Caco-2 (cell line): Measurements from ENCODE around the gene KMT5C. TPM values are rescaled to one million over a fixed set of nuclear protein-coding genes. Genes with fewer than 3 reads are reported as not detected.

Experiments
- BruUV-seq: library from RNA; stranded (reverse); fragments of 400-500 nt; replicated peaks from 2 replicates; lab custom pipeline; 2021; lab: Mats Ljungman, UMichigan
- CTCF ChIA-PET: fragments of 300-600 bp; sonication (Branson Sonifier 250); formaldehyde crosslinking; loops from one replicate; lab custom pipeline; 2022; ENCODE audit warnings: antibody characterized with exemption; lab: Charles Lee
- POLR2A ChIA-PET: fragments of 300-600 bp; sonication (Branson Sonifier 250); formaldehyde crosslinking; loops from one replicate; lab custom pipeline; 2022; ENCODE audit warnings: antibody characterized with exemption; lab: Charles Lee
- DNase-seq, 2 experiments: peaks; one replicate each; pipeline versions ENCODE4 v3.0.0 to v3.0.0-alpha.2; 2020 to 2022
- H3K27me3 ChIP-seq: replicated peaks from 2 replicates; pipeline ENCODE4 v1.6.0; 2011; ENCODE audit warnings: low read length; ENCODE audit not compliant: control insufficient read depth, insufficient read depth
- H3K36me3 ChIP-seq: 2 replicates; pipeline ENCODE4 v1.5.1; 2011; ENCODE audit warnings: low read length; ENCODE audit not compliant: control insufficient read depth, insufficient read depth
- H3K4me1 ChIP-seq: fragments of 250-450 bp; sonication (Bioruptor Pico); 2 replicates; pipeline ENCODE4 v1.5.1; 2020; ENCODE audit warnings: mild to moderate bottlenecking
- H3K4me3 ChIP-seq: 2 replicates; pipeline ENCODE4 v1.5.1; 2011; ENCODE audit warnings: low read depth, mild to moderate bottlenecking, control low read depth, low read length
- H3K9me3 ChIP-seq: fragments of 250-450 bp; sonication (Bioruptor Pico); 2 replicates; pipeline ENCODE4 v1.5.1; 2020; ENCODE audit warnings: mild to moderate bottlenecking, moderate library complexity
- H3K27ac Mint-ChIP-seq: one replicate; pipeline ENCODE4 v1.8.0; 2022; ENCODE audit warnings: mixed read lengths; ENCODE audit not compliant: unreplicated experiment
- H3K27me3 Mint-ChIP-seq: one replicate; pipeline ENCODE4 v1.8.0; 2022; ENCODE audit warnings: mixed read lengths; ENCODE audit not compliant: insufficient read depth, unreplicated experiment
- H3K36me3 Mint-ChIP-seq: one replicate; pipeline ENCODE4 v1.8.0; 2022; ENCODE audit warnings: mild to moderate bottlenecking, mixed read lengths; ENCODE audit not compliant: insufficient read depth, unreplicated experiment
- H3K4me1 Mint-ChIP-seq: one replicate; pipeline ENCODE4 v1.8.0; 2022; ENCODE audit warnings: low read depth, mixed read lengths; ENCODE audit not compliant: unreplicated experiment
- H3K4me3 Mint-ChIP-seq: one replicate; pipeline ENCODE4 v1.8.0; 2022; ENCODE audit warnings: mild to moderate bottlenecking, moderate library complexity, mixed read lengths; ENCODE audit not compliant: unreplicated experiment
- H3K9me3 Mint-ChIP-seq: one replicate; pipeline ENCODE4 v1.8.0; 2022; ENCODE audit warnings: mixed read lengths; ENCODE audit not compliant: unreplicated experiment
- CTCF ChIP-seq, 2 experiments: fragments of 200-600 bp in 1 of 2; IDR thresholded peaks; 1 replicate in 1 of 2; 2 replicates in 1 of 2; pipeline versions ENCODE4 v1.5.1 to v1.8.0; 2011 to 2022; ENCODE audit warnings: antibody characterized with exemption in 1 of 2, control low read depth in 1 of 2, inconsistent platforms in 1 of 2, low read depth in 1 of 2, low read length in 1 of 2, mild to moderate bottlenecking in 1 of 2, moderate library complexity in 1 of 2; ENCODE audit not compliant: insufficient read depth in 1 of 2, severe bottlenecking in 1 of 2, unreplicated experiment in 1 of 2
- intact Hi-C: fragments of 100-400 bp; cut with micrococcal nuclease; formaldehyde crosslinking; loops from one replicate; pipeline ENCODE4 v1.10.0; 2022; ENCODE audit not compliant: unreplicated experiment
- total RNA-seq: library from RNA; stranded (reverse); gene quantifications from 2 replicates; pipeline ENCODE4 v1.2.3, GENCODE V29; 2022

Gene KMT5C
- total RNA-seq, 1 experiment from 2014 or later = 26.3 TPM

- no peak overlapping the region for H3K4me3 Mint-ChIP-seq
- DNase-seq = no peak
- no peak for TF ChIP-seq CTCF (IDR thresholded peaks at IDR 0.05; ENCODE audit: insufficient read depth in 1 of 2, low read depth in 1 of 2, low read length in 1 of 2, severe bottlenecking in 1 of 2, unreplicated experiment in 1 of 2)
- ChIA-PET POLR2A (no interaction called here), CTCF (interaction anchor here (1.3 kb wide), 1 partner anchor 28 kb away, joined by 3 read pairs; the partner anchor contains the start of gene KMT5C)
- intact Hi-C loops = no loop called here
- no peak overlapping the region for H3K4me3 ChIP-seq
- peaks cover 6% of the 10 kb centered on the region for H3K4me1 Mint-ChIP-seq
- H3K36me3 Mint-ChIP-seq = peaks cover 20% of the 10 kb centered on the region
- BruUV-seq = no TSS peak
- no peaks in the 10 kb centered on the region for H3K9me3 Mint-ChIP-seq
- H3K27ac Mint-ChIP-seq = no peak overlapping the region
- H3K27me3 Mint-ChIP-seq = no peaks in the 10 kb centered on the region
- no peaks in the 10 kb centered on the region for H3K27me3 ChIP-seq
- peaks cover under 1% of the 10 kb centered on the region for H3K36me3 ChIP-seq
- H3K4me1 ChIP-seq = no peaks in the 10 kb centered on the region
- H3K9me3 ChIP-seq = no peaks in the 10 kb centered on the region
Observed at GRCh38 chr19:55311397-55311796, 28.3 kb upstream of the KMT5C start.

- intact Hi-C loops = no loop called here
- Histone ChIP-seq H3K27me3 (no peaks in the 10 kb centered on the region), H3K4me1 (no peaks in the 10 kb centered on the region), H3K4me3 (no peak overlapping the region), H3K36me3 (no peaks in the 10 kb centered on the region; the same call in 1 of the 2 replicates), H3K9me3 (no peaks in the 10 kb centered on the region)
- no peaks in the 10 kb centered on the region for H3K9me3 Mint-ChIP-seq
- TF ChIP-seq CTCF (IDR thresholded peaks at IDR 0.05; ENCODE audit: insufficient read depth in 1 of 2, low read depth in 1 of 2, low read length in 1 of 2, severe bottlenecking in 1 of 2, unreplicated experiment in 1 of 2) = no peak
- no peak overlapping the region for H3K4me3 Mint-ChIP-seq
- ChIA-PET CTCF (interaction anchor here (1.3 kb wide), 1 partner anchor 27 kb away, joined by 3 read pairs; the partner anchor contains the start of gene KMT5C), POLR2A (no interaction called here)
- no TSS peak for BruUV-seq
- peaks cover 6% of the 10 kb centered on the region for H3K4me1 Mint-ChIP-seq
- no peaks in the 10 kb centered on the region for H3K27me3 Mint-ChIP-seq
- H3K27ac Mint-ChIP-seq = no peak overlapping the region
- no peak for DNase-seq
- peaks cover 16% of the 10 kb centered on the region for H3K36me3 Mint-ChIP-seq
Observed at GRCh38 chr19:55311797-55312196, 27.9 kb upstream of the KMT5C start.

- no peaks in the 10 kb centered on the region for H3K36me3 ChIP-seq
- TF ChIP-seq CTCF (IDR thresholded peaks at IDR 0.05; ENCODE audit: insufficient read depth in 1 of 2, low read depth in 1 of 2, low read length in 1 of 2, severe bottlenecking in 1 of 2, unreplicated experiment in 1 of 2) = no peak
- ChIA-PET CTCF (interaction anchor here (1.1 to 1.3 kb wide), 3 partner anchors 11 to 65 kb away, joined by 3 to 4 read pairs (median 3); partner anchors contain the start of gene KMT5C), POLR2A (interaction anchor here (0.7 to 1.1 kb wide), 2 partner anchors 71 to 94 kb away, joined by 3 to 11 read pairs; partner anchors contain the start of gene TMEM238)
- BruUV-seq = no TSS peak
- H3K9me3 ChIP-seq = no peaks in the 10 kb centered on the region
- Mint-ChIP-seq H3K4me3 (no peak overlapping the region), H3K4me1 (peaks cover 6% of the 10 kb centered on the region), H3K9me3 (no peaks in the 10 kb centered on the region), H3K27me3 (no peaks in the 10 kb centered on the region), H3K27ac (no peak overlapping the region), H3K36me3 (peaks cover 11% of the 10 kb centered on the region)
- H3K4me1 ChIP-seq = no peaks in the 10 kb centered on the region
- DNase-seq = no peak
- no peak overlapping the region for H3K4me3 ChIP-seq
- intact Hi-C loops = no loop called here
- no peaks in the 10 kb centered on the region for H3K27me3 ChIP-seq
Observed at GRCh38 chr19:55312621-55313512, 26.8 kb upstream of the KMT5C start.
